Stimulated activated CD4-positive, alpha-beta T cell treated with anti-CD3 and anti-CD28 coated beads, TNF-alpha, amount 100 ng/mL, for 48 hours (primary cell): ENCODE measurements around the gene BTBD9.

Source experiments
- DNase-seq, 3 donors: peaks; one replicate each; pipeline ENCODE4 v3.0.0-alpha.2; 2020; ENCODE audit warnings: low read depth in 3 of 3

The BTBD9 gene

GRCh38 chr6:38555606-38556005 lies 84.1 kb downstream of the BTBD9 start:
- no peak for DNase-seq

GRCh38 chr6:38554700-38555413 lies 84.9 kb downstream of the BTBD9 start:
- no peak for DNase-seq

DNA sequence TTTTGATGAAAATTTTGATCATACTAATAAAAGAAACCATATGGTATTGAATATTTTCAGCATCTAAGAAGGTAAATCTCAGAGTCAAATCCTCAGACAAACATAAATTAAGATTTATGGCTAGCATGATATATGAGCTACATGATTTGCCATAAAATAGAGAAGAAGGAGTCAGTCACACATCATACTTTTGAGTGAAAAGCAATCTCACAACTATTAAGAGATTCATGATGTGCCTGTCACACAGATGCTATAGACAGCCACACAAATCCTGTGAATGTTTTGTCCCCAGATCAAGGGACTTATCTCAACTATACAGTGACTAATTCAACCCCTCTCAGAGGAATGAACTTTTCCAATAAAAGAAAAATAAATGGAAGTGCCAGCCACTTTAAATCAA lies 85.7 kb downstream of the BTBD9 start:
- DNase-seq: no peak

DNA sequence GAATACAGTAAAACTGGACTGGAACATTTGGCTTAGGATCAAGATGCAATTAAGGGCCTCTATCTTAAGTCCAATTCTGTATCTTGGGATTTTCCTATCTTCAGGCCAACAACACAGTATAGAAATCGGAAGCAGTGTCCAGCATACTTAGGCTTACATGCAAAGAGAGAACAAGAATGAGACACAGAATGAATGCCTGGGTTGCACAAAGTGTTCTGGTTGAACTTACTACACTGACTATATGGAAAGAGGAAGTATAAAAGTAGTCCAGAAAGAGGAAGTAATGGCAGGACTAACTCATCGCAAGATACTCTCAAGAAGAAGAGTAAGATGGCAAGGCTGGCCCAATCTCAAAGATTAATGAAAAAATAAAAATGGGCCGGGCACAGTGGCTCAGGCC lies 87.6 kb downstream of the BTBD9 start:
- DNase-seq: no peak

DNA sequence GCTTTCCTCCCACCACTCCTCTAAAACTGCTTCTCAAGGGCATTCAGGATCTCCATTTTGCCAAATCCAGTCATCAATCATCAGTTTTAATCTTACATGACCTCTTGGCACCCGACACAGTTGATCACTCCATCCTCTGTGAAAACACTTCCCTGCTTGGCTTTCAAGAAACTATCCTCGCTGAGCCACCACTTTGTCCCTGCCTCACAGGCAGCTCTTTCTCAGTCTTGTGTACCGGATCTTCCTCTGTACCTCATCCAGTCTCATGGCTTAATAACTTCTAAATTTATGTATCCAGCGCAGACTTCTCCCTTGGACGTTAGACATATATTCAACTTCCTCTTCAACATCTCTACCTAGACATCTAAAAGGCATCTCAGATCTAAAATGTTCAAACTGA lies 89.9 kb downstream of the BTBD9 start:
- no peak for DNase-seq

- DNase-seq: no peak
Observed at GRCh38 chr6:38549180-38549579, 90.5 kb downstream of the BTBD9 start.

DNA sequence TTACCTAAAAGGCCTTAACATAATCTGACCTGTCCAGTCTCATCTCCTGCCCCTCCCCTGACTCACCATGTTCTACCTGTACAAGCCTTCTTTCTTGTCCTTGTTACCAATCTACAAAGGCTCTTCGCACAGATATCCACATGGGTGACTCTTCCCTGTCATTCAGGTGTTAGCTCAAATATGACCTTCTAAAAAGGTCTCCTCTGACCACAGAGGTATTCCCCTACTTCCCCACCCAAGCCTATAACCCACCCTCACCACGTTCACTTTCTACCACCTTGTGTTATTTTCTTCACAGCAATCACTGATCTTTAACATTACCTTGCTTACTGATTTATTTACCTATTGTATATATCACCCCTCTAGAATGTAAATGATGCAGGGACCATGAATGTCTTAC lies 96.7 kb downstream of the BTBD9 start:
- DNase-seq: no peak

DNA sequence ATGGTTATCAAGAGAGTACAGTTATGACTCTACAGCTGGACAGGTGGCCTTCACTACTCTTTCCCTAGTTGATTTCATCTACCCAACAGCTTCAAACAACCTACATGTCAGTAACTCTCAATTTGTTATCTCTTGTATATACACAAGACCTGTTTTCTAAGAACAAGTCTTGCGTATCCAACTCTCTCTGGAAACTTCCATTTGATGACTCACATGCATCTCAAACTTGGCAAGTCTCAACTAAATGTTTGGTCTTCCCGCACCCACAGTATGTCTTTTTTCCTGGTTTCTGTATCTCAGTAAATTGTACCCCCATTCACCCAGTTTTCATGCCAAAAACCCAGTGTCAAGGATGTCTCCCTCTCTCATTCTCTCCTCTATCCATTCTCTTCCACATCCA lies 97.7 kb downstream of the BTBD9 start:
- no peak for DNase-seq

- no peak for DNase-seq
Observed at GRCh38 chr6:38533064-38533463, 106.7 kb downstream of the BTBD9 start.

- no peak for DNase-seq
Observed at GRCh38 chr6:38531134-38531533, 108.6 kb downstream of the BTBD9 start.

DNA sequence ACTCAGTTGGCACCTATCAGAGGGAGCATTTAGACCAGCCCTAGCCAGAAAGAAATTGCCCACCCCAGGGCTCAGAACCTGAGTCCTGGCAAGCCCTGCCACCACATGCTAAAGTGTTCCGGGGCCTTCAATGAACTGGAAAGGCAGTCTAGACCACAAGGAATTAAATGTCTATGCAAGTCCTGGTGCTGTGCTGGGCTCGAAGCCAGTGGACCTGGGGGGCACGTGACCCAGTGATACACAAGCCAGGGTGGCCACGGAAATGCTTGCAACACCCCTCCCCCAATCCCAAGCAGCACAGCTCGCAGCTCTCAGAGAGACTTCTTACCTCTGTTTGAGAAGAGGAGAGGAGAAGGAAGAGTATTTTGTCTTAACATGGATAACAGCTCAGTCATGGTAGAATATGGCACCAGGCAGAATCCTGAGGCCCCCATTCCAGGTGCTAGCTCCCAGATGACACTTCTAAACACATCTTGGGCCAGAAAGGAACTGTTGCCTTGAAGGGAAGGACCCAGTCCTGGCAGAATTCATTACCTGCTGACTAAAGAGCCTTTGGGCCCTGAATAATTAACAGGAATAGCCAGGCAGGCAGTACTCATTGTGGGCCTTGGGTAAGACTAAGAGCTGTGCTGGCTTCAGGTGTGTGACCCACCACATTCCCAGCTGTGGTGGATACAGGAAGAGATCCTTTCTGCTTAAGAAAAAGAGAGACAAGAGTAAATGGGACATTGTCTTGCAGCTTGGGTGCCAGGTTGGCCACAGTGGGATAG lies 111.3 kb downstream of the BTBD9 start:
- no peak for DNase-seq

DNA sequence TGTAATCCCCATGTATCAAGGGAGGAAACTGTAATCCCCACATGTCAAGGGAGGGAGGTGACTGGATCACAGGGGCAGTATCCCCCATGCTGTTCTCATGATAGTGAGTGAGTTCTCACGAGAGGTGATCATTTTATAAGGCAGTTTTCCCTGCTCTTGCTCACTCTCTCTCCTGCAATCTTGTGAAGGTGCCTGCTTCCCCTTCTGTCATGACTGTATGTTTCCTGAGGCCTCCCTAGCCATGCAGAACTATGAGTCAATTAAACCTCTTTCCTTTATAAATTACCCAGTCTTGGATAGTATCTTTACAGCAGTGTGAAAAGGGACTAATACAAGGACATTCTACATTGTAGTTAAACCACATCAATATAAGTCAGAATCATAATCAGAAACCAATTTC lies 112.4 kb downstream of the BTBD9 start:
- no peak for DNase-seq

GRCh38 chr6:38525888-38526287 lies 113.8 kb downstream of the BTBD9 start:
- no peak for DNase-seq

GRCh38 chr6:38524436-38525145 lies 115.1 kb downstream of the BTBD9 start:
- DNase-seq: no peak

DNA sequence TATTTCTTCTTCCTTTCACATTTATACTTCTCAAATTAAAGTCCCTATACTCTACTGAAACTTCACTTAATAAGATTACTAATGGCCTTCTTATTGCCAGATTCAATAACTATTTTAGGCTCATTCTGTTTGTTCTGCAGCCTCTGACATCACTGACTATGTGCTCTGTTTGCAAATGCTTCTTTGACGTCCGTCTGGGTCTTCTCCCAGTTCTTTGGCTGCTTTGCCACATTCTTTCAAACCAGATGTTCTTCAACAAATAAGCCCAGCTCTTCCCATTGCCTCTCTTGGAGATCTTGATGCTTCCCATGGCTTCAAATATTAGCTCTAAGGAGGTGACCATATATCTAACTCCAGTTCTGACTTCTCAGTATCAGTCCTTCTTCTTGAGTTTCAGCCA lies 117.4 kb downstream of the BTBD9 start:
- no peak for DNase-seq

DNA sequence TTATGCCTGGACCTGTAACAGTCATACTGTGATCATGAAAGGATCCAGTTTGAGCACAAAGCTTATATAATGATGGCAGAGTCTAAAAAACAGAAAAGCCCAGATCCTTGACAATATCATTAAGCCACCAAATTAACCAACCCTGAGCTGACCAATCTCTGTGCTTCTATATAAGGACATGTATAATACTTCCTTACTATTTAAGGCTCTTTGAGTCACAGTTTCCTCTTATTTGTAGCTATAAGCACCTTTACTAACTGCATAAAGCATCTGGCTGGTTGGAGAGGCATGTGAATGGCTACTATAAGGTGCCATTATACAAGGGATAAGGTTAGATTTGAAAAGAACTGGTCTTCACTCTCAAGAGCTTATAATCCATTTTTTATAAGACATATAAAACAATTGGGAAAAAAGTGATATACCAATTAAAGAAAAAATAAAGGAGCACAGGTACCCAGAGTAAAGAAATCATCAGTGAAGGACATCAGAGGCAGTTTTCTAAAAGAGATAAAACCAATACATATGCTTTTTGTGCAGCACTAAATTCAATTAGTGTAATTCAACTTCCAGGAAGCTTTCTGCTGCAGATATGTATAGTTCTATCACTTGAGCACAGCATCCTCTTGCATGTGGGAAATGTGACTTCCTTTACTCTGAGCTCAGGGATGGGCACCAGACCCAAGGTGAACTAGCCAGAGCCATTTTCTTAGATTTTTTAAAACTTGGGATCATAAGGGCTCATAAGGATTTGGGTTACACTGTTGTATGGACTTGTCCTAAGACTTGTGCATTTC lies 121.0 kb downstream of the BTBD9 start:
- no peak for DNase-seq

GRCh38 chr6:38517005-38517404 lies 122.7 kb downstream of the BTBD9 start:
- DNase-seq: no peak

- no peak for DNase-seq
Observed at GRCh38 chr6:38514399-38514798, 125.3 kb downstream of the BTBD9 start.

GRCh38 chr6:38512211-38512610 lies 127.5 kb downstream of the BTBD9 start:
- no peak for DNase-seq

DNA sequence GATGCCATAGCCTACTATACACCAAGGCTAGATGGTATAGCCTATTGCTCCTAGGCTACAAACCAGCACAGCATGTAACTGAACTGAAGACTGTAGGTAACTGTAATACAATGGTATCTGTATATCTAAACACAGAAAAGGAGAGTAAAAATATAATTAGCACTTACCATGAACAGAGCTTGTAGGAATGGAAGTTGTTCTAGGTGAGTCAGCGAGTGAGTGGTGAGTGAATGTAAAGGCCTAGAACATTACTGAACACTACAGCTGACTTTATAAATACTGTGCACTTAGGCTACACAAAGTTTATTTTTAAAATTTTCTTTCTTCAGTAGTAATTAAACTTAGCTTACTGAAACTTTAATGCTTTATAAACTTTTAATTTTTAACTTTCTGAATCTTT lies 129.5 kb downstream of the BTBD9 start:
- no peak for DNase-seq

DNA sequence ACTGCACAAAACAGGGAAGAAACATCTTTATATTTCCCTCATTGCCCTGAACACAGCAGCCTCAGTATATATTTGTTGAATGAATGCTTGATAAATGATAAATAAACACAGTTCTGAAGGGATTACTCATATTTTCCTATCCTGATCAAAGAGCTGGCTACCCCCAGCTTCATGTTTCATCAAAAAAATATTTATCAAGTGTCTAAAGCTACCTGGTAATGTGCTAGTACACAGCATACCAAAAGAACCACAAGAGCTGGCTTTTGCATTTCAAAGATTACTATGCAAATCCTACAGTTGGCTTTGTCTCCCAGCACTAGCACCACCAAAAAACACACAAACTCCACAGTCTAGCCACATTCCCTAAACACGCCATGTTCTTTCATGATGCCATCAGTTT lies 130.0 kb downstream of the BTBD9 start:
- no peak for DNase-seq

- DNase-seq: no peak
Observed at GRCh38 chr6:38508894-38509293, 130.8 kb downstream of the BTBD9 start.
